ENCODE results near the gene OSBPL8. TPM values are rescaled to one million over a fixed set of nuclear protein-coding genes. Genes with fewer than 3 reads are reported as not detected.

OSBPL8 gene
- total and polyA plus RNA-seq, 2 of the 8 experiments (the other 6 are each of a cell fraction or from before 2014, with no cell fraction given): 10.9 to 81.1 TPM

GRCh38 chr12:76391461-76391860 is 168.1 kb downstream of the OSBPL8 start (continued):
- TF ChIP-seq FOSL1 (IDR thresholded peaks at IDR 0.05; ENCODE audit: insufficient read depth, low read depth, low read length): no peak
- TF ChIP-seq SP2 (IDR thresholded peaks at IDR 0.05; ENCODE audit: low read length): no peak
- TF ChIP-seq MAFK (IDR thresholded peaks at IDR 0.05; ENCODE audit: low read depth, low read length): no peak

Measured in H1 (cell line).